Stimulated activated naive CD8-positive, alpha-beta T cell treated with anti-CD3 and anti-CD28 coated beads, Interleukin-15, Interleukin-2, amounts not matched to agents 100 ng/mL and 50 ng/mL, for 24 hours (primary cell): ENCODE results near the gene ARL5A.
"Not testable (repeated sequence)": the region's sequence is repeated elsewhere in the genome, so short reads cannot be mapped to it uniquely, and the experiment has no call there.

ENCODE experiments used
- H3K27ac Mint-ChIP-seq: one replicate; pipeline ENCODE4 v1.8.0; 2021; ENCODE audit warnings: mild to moderate bottlenecking, mixed read lengths
- H3K27me3 Mint-ChIP-seq: one replicate; pipeline ENCODE4 v1.8.0; 2021; ENCODE audit warnings: mixed read lengths
- H3K36me3 Mint-ChIP-seq: one replicate; pipeline ENCODE4 v1.8.0; 2021; ENCODE audit warnings: low read depth, mixed read lengths
- H3K4me1 Mint-ChIP-seq: one replicate; pipeline ENCODE4 v1.8.0; 2021; ENCODE audit warnings: low read depth, mixed read lengths
- H3K4me3 Mint-ChIP-seq: one replicate; pipeline ENCODE4 v1.8.0; 2021; ENCODE audit warnings: mild to moderate bottlenecking, mixed read lengths
- H3K9me3 Mint-ChIP-seq: one replicate; pipeline ENCODE4 v1.8.0; 2021; ENCODE audit warnings: mixed read lengths

ARL5A gene

GRCh38 chr2:151828143-151828889 lies at the start of gene ARL5A:
Gene ARL5A, minus strand, starts transcription at chr2:151828421. Its CDS starts 245 bp downstream, at chr2:151828176.
- H3K36me3 Mint-ChIP-seq, result peaks cover 14% of the 10 kb centered on the region
- peak within 1 kb of the TSS; percentile 98 for H3K27ac Mint-ChIP-seq
- no peaks in the 10 kb centered on the region for H3K9me3 Mint-ChIP-seq
- H3K27me3 Mint-ChIP-seq, result no peaks in the 10 kb centered on the region
- peaks cover 51% of the 10 kb centered on the region for H3K4me1 Mint-ChIP-seq
- H3K4me3 Mint-ChIP-seq, result peak within 1 kb of the TSS; percentile 98

- H3K27ac Mint-ChIP-seq, H3K27me3 Mint-ChIP-seq, H3K4me3 Mint-ChIP-seq, H3K36me3 Mint-ChIP-seq, H3K9me3 Mint-ChIP-seq: not testable (repeated sequence)
- H3K4me1 Mint-ChIP-seq, result peaks cover 14% of the 10 kb centered on the region
Measured at GRCh38 chr2:151875631-151876030, 47.4 kb upstream of the ARL5A start.

- Mint-ChIP-seq H3K4me1 (no peaks in the 10 kb centered on the region), H3K9me3 (no peaks in the 10 kb centered on the region), H3K27me3 (peaks cover 12% of the 10 kb centered on the region), H3K36me3 (no peaks in the 10 kb centered on the region), H3K27ac (no peak overlapping the region), H3K4me3 (no peak overlapping the region)
Measured at GRCh38 chr2:151872463-151872862, 44.2 kb upstream of the ARL5A start.

GRCh38 chr2:151869291-151869690 lies 41.1 kb upstream of the ARL5A start:
- no peaks in the 10 kb centered on the region for H3K9me3 Mint-ChIP-seq
- no peak overlapping the region for H3K4me3 Mint-ChIP-seq
- no peaks in the 10 kb centered on the region for H3K4me1 Mint-ChIP-seq
- H3K27ac Mint-ChIP-seq, result no peak overlapping the region
- peaks cover 21% of the 10 kb centered on the region for H3K27me3 Mint-ChIP-seq
- no peaks in the 10 kb centered on the region for H3K36me3 Mint-ChIP-seq

GRCh38 chr2:151862700-151863099 lies 34.5 kb upstream of the ARL5A start:
- Mint-ChIP-seq H3K36me3 (no peaks in the 10 kb centered on the region), H3K4me3 (no peak overlapping the region), H3K9me3 (no peaks in the 10 kb centered on the region), H3K4me1 (no peaks in the 10 kb centered on the region), H3K27me3 (peaks cover 11% of the 10 kb centered on the region), H3K27ac (no peak overlapping the region)

- Mint-ChIP-seq H3K4me1 (no peaks in the 10 kb centered on the region), H3K27ac (no peak overlapping the region), H3K36me3 (no peaks in the 10 kb centered on the region), H3K4me3 (no peak overlapping the region), H3K27me3 (peaks cover 8% of the 10 kb centered on the region), H3K9me3 (no peaks in the 10 kb centered on the region)
Measured at GRCh38 chr2:151861174-151861573, 33.0 kb upstream of the ARL5A start.

GRCh38 chr2:151860613-151861146 lies 32.5 kb upstream of the ARL5A start:
- Mint-ChIP-seq H3K4me3 (no peak overlapping the region), H3K27ac (no peak overlapping the region), H3K9me3 (no peaks in the 10 kb centered on the region), H3K27me3 (peaks cover 5% of the 10 kb centered on the region), H3K4me1 (no peaks in the 10 kb centered on the region), H3K36me3 (no peaks in the 10 kb centered on the region)

- Mint-ChIP-seq H3K27me3 (peaks cover 5% of the 10 kb centered on the region), H3K36me3 (no peaks in the 10 kb centered on the region)
Measured at GRCh38 chr2:151860210-151860609, 32.0 kb upstream of the ARL5A start.

GRCh38 chr2:151857650-151858049 lies 29.4 kb upstream of the ARL5A start:
- Mint-ChIP-seq H3K27me3 (no peaks in the 10 kb centered on the region), H3K4me3 (no peak overlapping the region), H3K9me3 (no peaks in the 10 kb centered on the region), H3K27ac (no peak overlapping the region), H3K4me1 (no peaks in the 10 kb centered on the region), H3K36me3 (no peaks in the 10 kb centered on the region)

More at GRCh38 chr2:151860210-151860609, 32.0 kb upstream of the ARL5A start:
- no peak overlapping the region for H3K4me3 Mint-ChIP-seq
- H3K27ac Mint-ChIP-seq, result no peak overlapping the region
- no peaks in the 10 kb centered on the region for H3K4me1 Mint-ChIP-seq
- no peaks in the 10 kb centered on the region for H3K9me3 Mint-ChIP-seq

GRCh38 chr2:151855111-151855510 lies 26.9 kb upstream of the ARL5A start:
- Mint-ChIP-seq H3K36me3 (no peaks in the 10 kb centered on the region), H3K4me3 (no peak overlapping the region), H3K27ac (no peak overlapping the region), H3K4me1 (no peaks in the 10 kb centered on the region), H3K9me3 (no peaks in the 10 kb centered on the region), H3K27me3 (no peaks in the 10 kb centered on the region)

GRCh38 chr2:151853070-151853758 lies 25.0 kb upstream of the ARL5A start:
- Mint-ChIP-seq H3K9me3 (no peaks in the 10 kb centered on the region), H3K36me3 (no peaks in the 10 kb centered on the region), H3K4me1 (no peaks in the 10 kb centered on the region), H3K4me3 (no peak overlapping the region), H3K27me3 (no peaks in the 10 kb centered on the region), H3K27ac (no peak overlapping the region)

GRCh38 chr2:151852260-151853069 lies 24.2 kb upstream of the ARL5A start:
- no peaks in the 10 kb centered on the region for H3K9me3 Mint-ChIP-seq
- no peak overlapping the region for H3K4me3 Mint-ChIP-seq
- no peaks in the 10 kb centered on the region for H3K36me3 Mint-ChIP-seq
- no peaks in the 10 kb centered on the region for H3K27me3 Mint-ChIP-seq
- no peak overlapping the region for H3K27ac Mint-ChIP-seq
- H3K4me1 Mint-ChIP-seq, result no peaks in the 10 kb centered on the region

- Mint-ChIP-seq H3K27me3 (no peaks in the 10 kb centered on the region), H3K27ac (no peak overlapping the region), H3K4me1 (no peaks in the 10 kb centered on the region), H3K4me3 (no peak overlapping the region), H3K36me3 (no peaks in the 10 kb centered on the region), H3K9me3 (no peaks in the 10 kb centered on the region)
Measured at GRCh38 chr2:151851761-151852160, 23.5 kb upstream of the ARL5A start.

GRCh38 chr2:151849413-151850010 lies 21.3 kb upstream of the ARL5A start:
- Mint-ChIP-seq H3K4me1 (no peaks in the 10 kb centered on the region), H3K36me3 (no peaks in the 10 kb centered on the region), H3K9me3 (no peaks in the 10 kb centered on the region), H3K27ac (no peak overlapping the region), H3K4me3 (no peak overlapping the region), H3K27me3 (no peaks in the 10 kb centered on the region)
